ENCODE results near the gene RAD54L. TPM values are rescaled to one million over a fixed set of nuclear protein-coding genes. Genes with fewer than 3 reads are reported as not detected.

Gene RAD54L
- total RNA-seq, 1 experiment from 2014 or later = 10.3 TPM

DNA sequence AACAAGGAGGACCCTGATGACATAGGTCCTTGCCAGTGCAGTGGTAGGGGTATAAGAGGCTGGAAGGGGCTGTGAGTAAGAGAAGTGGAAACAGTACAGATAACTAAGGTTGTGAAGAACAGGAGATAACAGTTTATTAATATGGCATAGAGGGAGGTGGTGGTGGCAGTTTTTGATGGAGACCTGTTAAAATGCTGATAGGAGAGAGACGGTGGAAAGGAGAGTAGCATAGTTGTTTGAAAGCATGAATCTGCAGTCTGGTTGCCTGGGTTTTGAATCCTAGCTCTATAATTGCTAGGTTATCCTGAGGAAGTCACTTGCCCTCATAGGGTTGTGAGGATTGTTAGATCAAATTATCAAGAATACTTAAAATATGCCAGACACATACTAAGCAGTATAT is 36.5 kb downstream of the RAD54L start:
- H3K4me3 ChIP-seq = no peak overlapping the region
- H3K27ac ChIP-seq = no peak overlapping the region
- no peaks in the 10 kb centered on the region for H3K27me3 ChIP-seq (replicated peaks)
- H3K36me3 ChIP-seq = peaks cover 98% of the 10 kb centered on the region
- DNase-seq (ENCODE audit: low read depth in 1 of 2, low spot score in 2 of 2) = no peak
- no peaks in the 10 kb centered on the region for H3K9me3 ChIP-seq (replicated peaks)
- H3K4me1 ChIP-seq (replicated peaks) = 0 out of 2 replicates have a peak, but pooled peaks cover 2% of the 10 kb centered on the region

GRCh38 chr1:46284597-46285564 is 37.3 kb downstream of the RAD54L start:
- Histone ChIP-seq H3K4me1 (replicated peaks) (0 out of 2 replicates have a peak, but pooled peaks cover 4% of the 10 kb centered on the region), H3K4me3 (no peak overlapping the region), H3K27ac (no peak overlapping the region), H3K9me3 (replicated peaks) (no peaks in the 10 kb centered on the region), H3K36me3 (peaks cover 98% of the 10 kb centered on the region), H3K27me3 (replicated peaks) (no peaks in the 10 kb centered on the region)
- DNase-seq (ENCODE audit: low read depth in 1 of 2, low spot score in 2 of 2) = no peak

DNA sequence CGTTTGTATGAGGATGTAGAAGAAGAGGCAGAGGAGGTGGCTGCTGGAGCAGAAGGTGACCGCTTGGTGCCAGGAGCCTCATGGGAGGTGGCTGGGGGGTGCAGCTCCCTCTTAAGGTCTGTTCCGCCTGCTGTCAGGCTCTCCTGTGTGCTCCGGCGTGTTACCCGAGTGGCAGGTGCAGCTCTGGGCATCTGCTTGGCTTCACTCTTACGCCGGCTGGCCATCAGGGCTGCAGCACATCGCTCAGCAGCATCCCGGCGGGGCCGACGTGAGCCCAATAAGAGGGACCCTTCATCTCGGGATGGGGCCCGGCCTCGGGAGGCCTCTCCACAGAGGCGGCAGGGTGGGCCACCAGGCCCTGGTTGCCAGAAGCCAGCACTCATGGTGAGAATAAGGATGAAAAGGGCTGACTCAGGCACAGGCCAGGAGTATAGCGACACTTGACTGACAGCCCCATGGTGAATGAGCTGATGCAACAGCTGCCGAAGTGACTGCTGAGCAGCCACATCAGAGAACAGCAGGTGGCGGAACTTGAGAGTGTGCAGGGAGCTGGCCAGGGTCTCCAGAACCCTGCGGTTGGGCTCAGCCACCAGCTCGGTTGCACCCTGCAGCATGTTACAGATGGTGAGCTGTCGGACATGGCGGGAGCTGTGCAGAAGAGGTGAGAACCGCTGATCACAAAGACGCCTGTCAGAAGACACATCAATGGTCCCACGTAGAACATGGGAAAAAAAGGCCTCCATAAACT is 38.3 kb downstream of the RAD54L start:
- Histone ChIP-seq H3K27me3 (replicated peaks) (no peaks in the 10 kb centered on the region), H3K4me3 (no peak overlapping the region), H3K27ac (no peak overlapping the region), H3K9me3 (replicated peaks) (no peaks in the 10 kb centered on the region), H3K36me3 (peaks cover 93% of the 10 kb centered on the region), H3K4me1 (replicated peaks) (0 out of 2 replicates have a peak, but pooled peaks cover 4% of the 10 kb centered on the region)
- no peak for DNase-seq (ENCODE audit: low read depth in 1 of 2, low spot score in 2 of 2)

DNA sequence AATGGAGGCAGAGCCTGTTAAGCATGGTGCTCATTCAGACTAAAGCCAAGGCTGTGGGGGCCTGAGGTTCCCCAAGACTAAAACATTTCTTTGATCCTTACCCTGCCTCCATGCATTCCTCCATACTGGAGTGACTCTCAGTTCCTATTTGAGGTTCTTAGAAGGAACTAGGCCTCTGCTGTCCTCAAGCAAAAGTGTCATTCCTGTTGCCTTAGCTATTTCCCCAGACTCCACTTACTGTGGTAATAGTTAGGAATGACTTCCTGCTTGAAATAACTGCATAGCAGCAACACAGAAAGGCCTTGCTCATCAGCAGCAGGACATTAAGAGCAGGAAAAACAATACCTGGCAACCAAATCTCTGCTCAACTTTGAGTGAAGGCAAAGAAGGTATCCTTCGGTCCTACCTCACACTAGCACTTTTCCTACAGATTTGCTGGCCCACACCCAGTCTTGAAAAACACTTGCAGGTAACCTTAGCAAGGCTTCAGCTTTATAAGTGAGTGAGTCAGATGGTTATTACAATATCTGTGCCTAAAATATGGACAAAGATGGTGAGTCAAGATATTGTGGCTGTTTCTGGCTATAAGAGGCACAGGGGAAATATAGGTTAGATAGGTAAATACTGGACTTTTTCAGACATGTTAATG is 41.0 kb downstream of the RAD54L start:
- H3K9me3 ChIP-seq (replicated peaks) = no peaks in the 10 kb centered on the region
- no peak for DNase-seq (ENCODE audit: low read depth in 1 of 2, low spot score in 2 of 2)
- H3K27me3 ChIP-seq (replicated peaks) = no peaks in the 10 kb centered on the region
- no peak overlapping the region for H3K4me3 ChIP-seq
- peaks cover 88% of the 10 kb centered on the region for H3K36me3 ChIP-seq
- H3K4me1 ChIP-seq (replicated peaks) = 0 out of 2 replicates have a peak, but pooled peaks cover 4% of the 10 kb centered on the region
- H3K27ac ChIP-seq = peak overlapping the region; percentile 8; the same call in 1 of the 2 replicates

DNA sequence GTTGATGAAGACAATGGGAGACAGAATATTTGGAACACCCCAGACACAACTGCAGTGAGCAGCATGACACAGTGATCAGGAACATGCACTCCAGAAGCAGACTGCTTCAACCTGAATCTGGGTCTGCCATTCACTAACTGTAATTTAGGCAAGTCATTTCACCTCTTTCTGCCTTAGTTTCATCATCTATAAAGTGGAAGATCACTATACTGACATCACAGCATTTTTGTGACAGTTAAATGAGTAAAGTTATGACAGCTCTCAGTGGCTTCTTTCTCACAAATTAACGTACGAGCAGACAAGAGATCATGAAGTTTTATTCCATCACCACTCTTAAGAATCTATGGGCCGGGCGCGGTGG is 41.6 kb downstream of the RAD54L start:
- peaks cover 90% of the 10 kb centered on the region for H3K36me3 ChIP-seq
- 0 out of 2 replicates have a peak, but pooled peaks cover 4% of the 10 kb centered on the region for H3K4me1 ChIP-seq (replicated peaks)
- peak overlapping the region; percentile 8; the same call in 1 of the 2 replicates for H3K27ac ChIP-seq
- no peak overlapping the region for H3K4me3 ChIP-seq
- DNase-seq (ENCODE audit: low read depth in 1 of 2, low spot score in 2 of 2) = no peak
- no peaks in the 10 kb centered on the region for H3K27me3 ChIP-seq (replicated peaks)
- H3K9me3 ChIP-seq (replicated peaks) = no peaks in the 10 kb centered on the region

DNA sequence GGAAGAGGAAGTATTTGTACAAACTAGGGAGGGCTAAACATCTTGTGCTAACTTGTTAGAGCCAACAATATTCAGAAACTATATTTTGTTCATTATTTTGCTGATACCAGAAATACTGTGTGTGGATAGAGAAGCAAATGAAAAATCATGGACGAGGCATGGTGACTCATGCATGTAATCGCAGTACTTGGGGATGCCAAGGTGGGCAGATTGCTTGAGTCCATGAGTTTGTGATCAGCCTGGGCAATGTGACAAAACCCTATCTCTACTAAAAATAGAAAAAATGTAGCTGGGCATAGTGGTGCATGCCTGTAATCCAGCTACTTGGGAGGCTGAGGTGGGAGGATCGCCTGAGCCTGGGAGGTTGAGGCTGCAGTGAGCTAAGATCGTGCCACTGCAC is 42.4 kb downstream of the RAD54L start:
- no peaks in the 10 kb centered on the region for H3K9me3 ChIP-seq (replicated peaks)
- no peaks in the 10 kb centered on the region for H3K27me3 ChIP-seq (replicated peaks)
- 0 out of 2 replicates have a peak, but pooled peaks cover 4% of the 10 kb centered on the region for H3K4me1 ChIP-seq (replicated peaks)
- no peak for DNase-seq (ENCODE audit: low read depth in 1 of 2, low spot score in 2 of 2)
- no peak overlapping the region for H3K27ac ChIP-seq
- H3K36me3 ChIP-seq = peaks cover 90% of the 10 kb centered on the region
- no peak overlapping the region for H3K4me3 ChIP-seq

DNA sequence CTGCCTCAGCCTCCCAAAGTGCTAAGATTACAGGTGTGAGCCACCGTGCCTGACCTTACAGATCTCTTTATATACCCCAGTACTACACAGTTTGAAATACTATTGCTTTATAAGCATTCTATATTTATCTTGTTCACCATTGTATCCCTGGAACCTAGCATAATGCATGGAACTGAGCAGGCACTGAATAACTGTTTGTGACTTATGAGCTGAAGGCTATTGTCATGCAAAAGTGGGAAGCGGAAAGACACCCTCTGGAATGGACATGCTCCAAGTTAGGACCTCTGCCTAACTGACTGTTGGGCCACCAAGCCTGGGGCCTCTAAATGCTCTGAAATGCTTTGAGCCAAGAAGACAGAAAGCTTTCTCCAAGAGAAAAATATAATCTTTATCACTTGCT is 47.7 kb downstream of the RAD54L start:
- Histone ChIP-seq H3K27me3 (replicated peaks) (no peaks in the 10 kb centered on the region), H3K4me1 (replicated peaks) (peaks cover 1% of the 10 kb centered on the region), H3K27ac (no peak overlapping the region), H3K9me3 (replicated peaks) (peaks cover 3% of the 10 kb centered on the region; the same call in 1 of the 2 replicates), H3K4me3 (no peak overlapping the region), H3K36me3 (peaks cover 87% of the 10 kb centered on the region)
- DNase-seq (ENCODE audit: low read depth in 1 of 2, low spot score in 2 of 2) = no peak

DNA sequence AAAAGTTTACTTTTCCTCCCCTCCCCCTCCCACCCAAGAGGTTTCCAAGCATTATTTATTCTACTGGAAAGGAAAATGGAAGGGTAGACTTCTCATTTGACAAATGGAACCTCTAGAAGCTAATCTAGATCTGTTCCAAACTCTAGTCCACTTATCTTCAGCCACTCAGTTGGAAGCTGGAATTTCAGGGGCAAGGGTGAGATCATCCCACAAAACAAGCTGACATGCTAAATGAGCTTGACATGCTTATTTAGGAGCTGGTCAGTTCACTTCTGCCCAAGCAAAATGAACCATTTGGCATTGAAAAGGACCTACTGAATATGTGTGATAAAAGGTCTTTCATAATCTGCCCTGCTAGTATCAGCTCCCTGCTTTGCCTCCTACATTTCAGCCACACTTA is 50.8 kb downstream of the RAD54L start:
- Histone ChIP-seq H3K4me1 (replicated peaks) (peaks cover 13% of the 10 kb centered on the region), H3K27me3 (replicated peaks) (no peaks in the 10 kb centered on the region), H3K36me3 (peaks cover 83% of the 10 kb centered on the region), H3K9me3 (replicated peaks) (peaks cover 3% of the 10 kb centered on the region; the same call in 1 of the 2 replicates), H3K4me3 (no peak overlapping the region), H3K27ac (no peak overlapping the region)
- DNase-seq (ENCODE audit: low read depth in 1 of 2, low spot score in 2 of 2) = no peak

- H3K4me1 ChIP-seq (replicated peaks) = peaks cover 18% of the 10 kb centered on the region
- no peaks in the 10 kb centered on the region for H3K27me3 ChIP-seq (replicated peaks)
- peaks cover 58% of the 10 kb centered on the region for H3K36me3 ChIP-seq
- peak in 1 of 2 experiments; percentile 36 for DNase-seq (ENCODE audit: low read depth in 1 of 2, low spot score in 2 of 2)
- no peaks in the 10 kb centered on the region; the same call in 1 of the 2 replicates for H3K9me3 ChIP-seq (replicated peaks)
- peak overlapping the region; percentile 92 for H3K4me3 ChIP-seq
- H3K27ac ChIP-seq = peak overlapping the region; percentile 98; the same call in 1 of the 2 replicates
Observed at GRCh38 chr1:46300673-46301405, 53.3 kb downstream of the RAD54L start.

GRCh38 chr1:46301406-46301807 is 53.8 kb downstream of the RAD54L start:
- H3K9me3 ChIP-seq (replicated peaks) = no peaks in the 10 kb centered on the region; the same call in 1 of the 2 replicates
- no peaks in the 10 kb centered on the region for H3K27me3 ChIP-seq (replicated peaks)
- peak overlapping the region; percentile 98 for H3K27ac ChIP-seq
- no peak for DNase-seq (ENCODE audit: low read depth in 1 of 2, low spot score in 2 of 2)
- H3K36me3 ChIP-seq = peaks cover 53% of the 10 kb centered on the region
- peak overlapping the region; percentile 92 for H3K4me3 ChIP-seq
- peaks cover 18% of the 10 kb centered on the region for H3K4me1 ChIP-seq (replicated peaks)

- Histone ChIP-seq H3K36me3 (peaks cover 48% of the 10 kb centered on the region), H3K27ac (peak overlapping the region; percentile 98), H3K4me1 (replicated peaks) (peaks cover 18% of the 10 kb centered on the region), H3K27me3 (replicated peaks) (no peaks in the 10 kb centered on the region), H3K9me3 (replicated peaks) (no peaks in the 10 kb centered on the region), H3K4me3 (peak overlapping the region; percentile 92)
- peak; percentile 65 to 73 for DNase-seq (ENCODE audit: low read depth in 1 of 2, low spot score in 2 of 2)
Observed at GRCh38 chr1:46301808-46302640, 54.5 kb downstream of the RAD54L start.

- DNase-seq (ENCODE audit: low read depth in 1 of 2, low spot score in 2 of 2) = peak; percentile 46 to 68
- peaks cover 18% of the 10 kb centered on the region for H3K4me1 ChIP-seq (replicated peaks)
- H3K27me3 ChIP-seq (replicated peaks) = no peaks in the 10 kb centered on the region
- no peaks in the 10 kb centered on the region for H3K9me3 ChIP-seq (replicated peaks)
- H3K27ac ChIP-seq = peak overlapping the region; percentile 98
- peak overlapping the region; percentile 92 for H3K4me3 ChIP-seq
- peaks cover 48% of the 10 kb centered on the region for H3K36me3 ChIP-seq
Observed at GRCh38 chr1:46302641-46303037, 55.1 kb downstream of the RAD54L start.
